ENCODE results near the gene KIAA1671. TPM values are rescaled to one million over a fixed set of nuclear protein-coding genes. Genes with fewer than 3 reads are reported as not detected.
"Not testable (repeated sequence)": the region's sequence is repeated elsewhere in the genome, so short reads cannot be mapped to it uniquely, and the experiment has no call there.

KIAA1671 gene
- 1 to 10 TPM; 1.3 to 5.0 (median 1.6) TPM for total RNA-seq (2021; fragmentation: NEBNext Ultra II Directional; extraction: Animal tissue kit (Norgen Biotek cat#: 25700))
- long read RNA-seq, partial matches to known transcripts = 3 of 3 reads
- long read RNA-seq, other reads (novel, unspliced or antisense) = 0 of 3 reads

DNA sequence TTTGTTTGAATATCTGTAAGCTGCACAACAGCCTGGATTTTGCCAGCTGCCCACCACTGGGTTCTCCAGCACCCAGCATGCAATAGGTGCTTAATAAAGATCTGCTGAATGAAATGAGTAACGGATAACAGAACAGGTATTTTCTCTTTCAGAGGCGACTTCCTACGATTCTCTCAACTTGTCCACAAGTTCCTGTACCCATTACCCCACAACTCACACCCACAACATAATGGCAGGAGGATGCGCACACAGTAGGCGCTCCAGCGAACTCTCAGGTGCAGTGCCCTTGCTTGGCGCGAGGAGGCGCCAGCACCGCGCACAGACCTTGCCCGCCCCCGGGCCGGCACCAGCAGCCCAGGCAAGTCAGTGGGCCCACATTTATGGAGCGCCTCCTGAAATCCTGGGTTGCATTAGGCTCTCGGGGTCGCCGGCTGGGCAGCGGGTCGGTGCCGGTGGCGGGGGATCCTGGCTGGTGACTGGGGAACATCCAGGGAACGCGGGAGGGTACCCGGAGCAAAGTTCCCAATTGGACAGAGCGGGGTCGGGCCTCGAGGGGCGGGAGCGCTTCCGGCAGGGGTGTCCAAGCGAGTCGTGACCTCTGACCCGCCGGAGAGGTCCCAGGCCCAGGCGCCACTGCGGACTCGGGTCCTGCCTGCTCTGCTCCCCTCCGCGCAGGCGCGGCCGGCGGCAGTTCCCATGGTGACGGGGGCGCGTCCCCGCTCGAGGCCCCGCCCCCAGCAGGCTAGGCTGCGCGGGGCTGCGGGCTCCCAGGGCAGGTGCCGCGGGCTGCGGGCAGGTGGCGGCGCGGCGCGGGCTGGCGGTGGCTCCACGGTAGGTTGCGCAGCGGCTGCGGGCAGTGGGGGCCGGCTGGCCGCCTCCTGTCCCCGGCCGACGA is at the start of gene KIAA1671:
TSS of gene KIAA1671 (plus strand) at position 775 of the 895 bp plus-strand sequence. CDS start 75,284 bp downstream, outside the sequence.
- DNase-seq = peak; percentile 23
- Mint-ChIP-seq H3K36me3 (ENCODE audit: low read depth) (no peaks in the 10 kb centered on the region; the same call in 1 of the 2 replicates), H3K4me1 (ENCODE audit: low read depth) (peaks cover 19% of the 10 kb centered on the region), H3K27me3 (ENCODE audit: insufficient read depth) (peaks cover 5% of the 10 kb centered on the region), H3K27ac (peak within 1 kb of the TSS; percentile 93; the same call in 1 of the 2 replicates), H3K9me3 (peaks cover 7% of the 10 kb centered on the region), H3K4me3 (peak within 1 kb of the TSS; percentile 94)
- TF ChIP-seq, protein P1, sequence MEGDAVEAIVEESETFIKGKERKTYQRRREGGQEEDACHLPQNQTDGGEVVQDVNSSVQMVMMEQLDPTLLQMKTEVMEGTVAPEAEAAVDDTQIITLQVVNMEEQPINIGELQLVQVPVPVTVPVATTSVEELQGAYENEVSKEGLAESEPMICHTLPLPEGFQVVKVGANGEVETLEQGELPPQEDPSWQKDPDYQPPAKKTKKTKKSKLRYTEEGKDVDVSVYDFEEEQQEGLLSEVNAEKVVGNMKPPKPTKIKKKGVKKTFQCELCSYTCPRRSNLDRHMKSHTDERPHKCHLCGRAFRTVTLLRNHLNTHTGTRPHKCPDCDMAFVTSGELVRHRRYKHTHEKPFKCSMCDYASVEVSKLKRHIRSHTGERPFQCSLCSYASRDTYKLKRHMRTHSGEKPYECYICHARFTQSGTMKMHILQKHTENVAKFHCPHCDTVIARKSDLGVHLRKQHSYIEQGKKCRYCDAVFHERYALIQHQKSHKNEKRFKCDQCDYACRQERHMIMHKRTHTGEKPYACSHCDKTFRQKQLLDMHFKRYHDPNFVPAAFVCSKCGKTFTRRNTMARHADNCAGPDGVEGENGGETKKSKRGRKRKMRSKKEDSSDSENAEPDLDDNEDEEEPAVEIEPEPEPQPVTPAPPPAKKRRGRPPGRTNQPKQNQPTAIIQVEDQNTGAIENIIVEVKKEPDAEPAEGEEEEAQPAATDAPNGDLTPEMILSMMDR (IDR thresholded peaks at IDR 0.05) = peak; percentile 88

DNA sequence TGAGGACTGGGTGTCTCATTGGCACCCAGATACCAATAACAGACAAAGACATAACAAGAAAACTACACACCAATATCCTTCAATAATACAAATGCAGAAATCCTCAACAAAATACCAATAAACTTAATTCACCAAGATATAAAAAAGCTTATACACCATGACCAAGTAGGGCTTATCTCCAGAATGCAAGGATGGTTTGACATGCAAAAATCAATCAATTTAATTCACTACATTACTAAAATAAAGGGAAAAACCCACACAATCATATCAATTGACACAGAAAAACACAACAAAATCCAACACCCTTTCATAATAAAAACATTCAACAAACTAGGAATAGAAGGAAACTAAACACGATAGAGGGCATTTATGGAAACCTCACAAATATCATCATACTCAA is 46.6 kb upstream of the KIAA1671 start:
- Mint-ChIP-seq H3K4me1 (ENCODE audit: low read depth) (no peaks in the 10 kb centered on the region), H3K36me3 (ENCODE audit: low read depth) (peaks cover 6% of the 10 kb centered on the region), H3K4me3 (no peak overlapping the region), H3K27ac (no peak overlapping the region), H3K27me3 (ENCODE audit: insufficient read depth) (no peaks in the 10 kb centered on the region; the same call in 1 of the 2 replicates), H3K9me3 (peaks cover 48% of the 10 kb centered on the region)
- no peak for DNase-seq
- TF ChIP-seq, protein P1 (IDR thresholded peaks at IDR 0.05) = no peak

DNA sequence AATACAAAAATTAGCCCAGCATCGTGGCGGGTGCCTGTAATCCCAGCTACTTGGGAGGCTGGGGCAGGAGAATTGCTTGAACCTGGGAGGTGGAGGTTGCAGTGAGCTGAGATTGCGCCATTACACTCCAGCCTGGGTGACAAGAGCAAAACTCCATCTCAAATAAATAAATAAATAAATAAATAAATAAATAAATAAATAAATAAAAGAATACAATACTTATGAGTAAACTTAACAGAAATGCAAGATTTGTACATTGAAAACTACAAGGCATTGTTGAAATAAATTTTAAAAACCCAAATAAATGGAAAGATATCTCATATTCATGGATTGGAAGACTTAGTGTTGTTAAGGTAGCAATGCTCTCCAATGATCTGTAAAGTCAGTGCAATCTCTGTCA is 45.4 kb upstream of the KIAA1671 start:
- not testable (repeated sequence) for H3K4me3 Mint-ChIP-seq

DNA sequence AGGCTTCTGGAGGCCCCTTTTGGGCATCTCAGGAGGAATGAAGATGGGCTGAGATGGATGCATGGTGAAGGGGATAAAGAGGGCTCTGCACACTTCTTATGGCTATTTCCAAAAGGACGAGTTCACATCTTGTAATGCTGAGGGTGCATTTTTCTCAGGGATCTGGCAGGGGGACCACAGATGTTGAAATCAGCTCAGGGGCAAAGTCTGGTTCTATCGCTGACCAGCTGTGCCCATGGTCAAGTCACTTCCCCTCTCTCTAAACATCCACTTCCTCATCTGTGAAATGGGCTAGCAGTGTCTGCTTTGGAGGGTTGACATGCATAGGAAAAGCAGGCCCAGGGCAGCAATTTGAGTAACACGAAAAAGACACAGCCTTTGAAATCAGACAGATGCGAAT is 32.5 kb upstream of the KIAA1671 start:
- peaks cover 4% of the 10 kb centered on the region; the same call in 1 of the 2 replicates for H3K27me3 Mint-ChIP-seq (ENCODE audit: insufficient read depth)
- TF ChIP-seq, protein P1 (IDR thresholded peaks at IDR 0.05) = no peak
- DNase-seq = no peak
- H3K4me3 Mint-ChIP-seq = no peak overlapping the region
- H3K9me3 Mint-ChIP-seq = peaks cover 17% of the 10 kb centered on the region
- H3K4me1 Mint-ChIP-seq (ENCODE audit: low read depth) = no peaks in the 10 kb centered on the region
- H3K36me3 Mint-ChIP-seq (ENCODE audit: low read depth) = no peaks in the 10 kb centered on the region
- H3K27ac Mint-ChIP-seq = no peak overlapping the region

More for the DNA sequence above, 45.4 kb upstream of the KIAA1671 start:
- not testable (repeated sequence) for DNase-seq; H3K4me1 Mint-ChIP-seq (ENCODE audit: low read depth); H3K36me3 Mint-ChIP-seq (ENCODE audit: low read depth); H3K27ac Mint-ChIP-seq; H3K27me3 Mint-ChIP-seq (ENCODE audit: insufficient read depth)
- peaks cover 53% of the 10 kb centered on the region for H3K9me3 Mint-ChIP-seq

DNA sequence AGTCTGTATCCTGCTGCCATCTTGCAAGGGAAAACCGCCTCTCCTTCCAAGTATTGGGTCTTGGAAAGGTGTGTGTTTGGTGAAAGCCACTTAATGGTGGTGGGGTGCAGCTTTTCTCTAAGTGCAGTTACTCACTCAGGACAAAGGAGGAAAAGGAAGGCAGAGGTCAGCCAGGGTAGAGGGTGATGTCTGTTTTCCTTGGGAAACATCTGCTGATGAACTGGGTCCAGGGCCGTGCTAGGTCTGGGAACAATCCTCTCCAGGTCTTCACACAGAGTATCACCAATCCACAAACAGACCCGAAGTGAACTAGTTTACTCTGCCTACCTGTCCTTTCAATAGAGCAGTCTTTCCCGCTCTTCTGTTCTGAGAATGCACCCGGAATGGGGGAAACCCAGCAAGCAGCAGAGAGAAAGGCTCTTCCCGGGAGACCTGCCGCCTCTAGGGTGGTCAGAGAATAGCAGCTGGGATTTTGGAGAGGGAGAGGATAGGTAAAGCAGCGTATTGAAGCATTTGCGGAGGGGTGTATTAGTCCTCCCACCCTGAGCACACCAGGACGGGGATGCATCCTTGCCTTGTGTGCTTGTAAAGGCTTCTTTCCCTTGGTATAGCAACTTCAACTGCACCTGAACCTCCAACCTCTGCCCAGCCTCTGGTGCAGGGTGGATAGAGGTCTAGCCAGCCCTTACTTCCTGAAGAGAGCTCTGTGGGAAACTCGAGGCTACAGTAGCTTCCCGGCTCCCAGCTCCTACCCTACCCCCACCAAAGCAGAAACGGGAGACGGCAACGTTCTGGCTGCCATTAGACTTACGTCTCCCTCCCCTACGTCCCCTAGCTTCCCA is 26.7 kb upstream of the KIAA1671 start:
- peaks cover 20% of the 10 kb centered on the region for H3K27me3 Mint-ChIP-seq (ENCODE audit: insufficient read depth)
- H3K27ac Mint-ChIP-seq = no peak overlapping the region

More for the DNA sequence above, 26.7 kb upstream of the KIAA1671 start:
- no peaks in the 10 kb centered on the region for H3K4me1 Mint-ChIP-seq (ENCODE audit: low read depth)
- H3K36me3 Mint-ChIP-seq (ENCODE audit: low read depth) = no peaks in the 10 kb centered on the region
- H3K4me3 Mint-ChIP-seq = no peak overlapping the region
- TF ChIP-seq, protein P1 (IDR thresholded peaks at IDR 0.05) = no peak
- no peak for DNase-seq
- peaks cover 8% of the 10 kb centered on the region; the same call in 1 of the 2 replicates for H3K9me3 Mint-ChIP-seq

All from HFFc6 (cell line).